BJ (cell line): ENCODE results near the gene ZCCHC2. TPM values are rescaled to one million over a fixed set of nuclear protein-coding genes. Genes with fewer than 3 reads are reported as not detected.

ENCODE experiments used
- CTCF ChIA-PET: fragments of 350-600 bp; formaldehyde crosslinking; extraction: SDS; loops from one replicate; lab custom pipeline; 2021; ENCODE audit warnings: antibody characterized with exemption, inconsistent platforms; lab: Yijun Ruan, JAX
- POLR2A ChIA-PET: fragments of 300-600 bp; sonication (Branson Sonifier 250); formaldehyde crosslinking; extraction: SDS; loops from one replicate; lab custom pipeline; 2021; ENCODE audit warnings: antibody characterized with exemption; lab: Charles Lee
- DNase-seq: peaks from one replicate; pipeline ENCODE4 v3.0.0-alpha.2; 2011; ENCODE audit warnings: low read depth
- H3K27me3 ChIP-seq: 2 replicates; pipeline ENCODE4 v1.6.0; 2011; ENCODE audit warnings: low read length; ENCODE audit not compliant: control insufficient read depth, insufficient read depth
- H3K36me3 ChIP-seq: 2 replicates; pipeline ENCODE4 v1.5.1; 2011; ENCODE audit warnings: low read length; ENCODE audit not compliant: control insufficient read depth, insufficient read depth
- H3K4me3 ChIP-seq: 2 replicates; pipeline ENCODE4 v1.5.1; 2011; ENCODE audit warnings: low read depth, mild to moderate bottlenecking, control low read depth, low read length
- polyA plus RNA-seq: library from polyadenylated mRNA; depleted of rRNA; stranded (reverse); fragments of >200 nt; gene quantifications from 2 replicates; pipeline ENCODE4 v1.2.3, GENCODE V29; 2011
- TF ChIP-seq, protein P1 (sequence below): IDR thresholded peaks from 2 replicates; pipeline ENCODE4 v1.5.1; 2011; ENCODE audit warnings: low read depth, mild to moderate bottlenecking, control low read depth, inconsistent platforms, low read length, moderate library complexity; ENCODE audit not compliant: insufficient read depth

The ZCCHC2 gene
- polyA plus RNA-seq, 1 experiment = 5.8 TPM

- ChIA-PET CTCF (interaction anchor here (0.6 to 0.8 kb wide), 3 partner anchors 10 to 397 kb away, joined by 3 read pairs; no protein-coding TSS in a partner anchor), POLR2A (no interaction called here)
- TF ChIP-seq, protein P1, sequence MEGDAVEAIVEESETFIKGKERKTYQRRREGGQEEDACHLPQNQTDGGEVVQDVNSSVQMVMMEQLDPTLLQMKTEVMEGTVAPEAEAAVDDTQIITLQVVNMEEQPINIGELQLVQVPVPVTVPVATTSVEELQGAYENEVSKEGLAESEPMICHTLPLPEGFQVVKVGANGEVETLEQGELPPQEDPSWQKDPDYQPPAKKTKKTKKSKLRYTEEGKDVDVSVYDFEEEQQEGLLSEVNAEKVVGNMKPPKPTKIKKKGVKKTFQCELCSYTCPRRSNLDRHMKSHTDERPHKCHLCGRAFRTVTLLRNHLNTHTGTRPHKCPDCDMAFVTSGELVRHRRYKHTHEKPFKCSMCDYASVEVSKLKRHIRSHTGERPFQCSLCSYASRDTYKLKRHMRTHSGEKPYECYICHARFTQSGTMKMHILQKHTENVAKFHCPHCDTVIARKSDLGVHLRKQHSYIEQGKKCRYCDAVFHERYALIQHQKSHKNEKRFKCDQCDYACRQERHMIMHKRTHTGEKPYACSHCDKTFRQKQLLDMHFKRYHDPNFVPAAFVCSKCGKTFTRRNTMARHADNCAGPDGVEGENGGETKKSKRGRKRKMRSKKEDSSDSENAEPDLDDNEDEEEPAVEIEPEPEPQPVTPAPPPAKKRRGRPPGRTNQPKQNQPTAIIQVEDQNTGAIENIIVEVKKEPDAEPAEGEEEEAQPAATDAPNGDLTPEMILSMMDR = no peak
- Histone ChIP-seq H3K4me3 (no peak overlapping the region), H3K27me3 (no peaks in the 10 kb centered on the region), H3K36me3 (peaks cover under 1% of the 10 kb centered on the region; the same call in 1 of the 2 replicates)
- no peak for DNase-seq
These were observed 33.6 kb downstream of the ZCCHC2 start for GRCh38 chr18:62556397-62556796.

DNA sequence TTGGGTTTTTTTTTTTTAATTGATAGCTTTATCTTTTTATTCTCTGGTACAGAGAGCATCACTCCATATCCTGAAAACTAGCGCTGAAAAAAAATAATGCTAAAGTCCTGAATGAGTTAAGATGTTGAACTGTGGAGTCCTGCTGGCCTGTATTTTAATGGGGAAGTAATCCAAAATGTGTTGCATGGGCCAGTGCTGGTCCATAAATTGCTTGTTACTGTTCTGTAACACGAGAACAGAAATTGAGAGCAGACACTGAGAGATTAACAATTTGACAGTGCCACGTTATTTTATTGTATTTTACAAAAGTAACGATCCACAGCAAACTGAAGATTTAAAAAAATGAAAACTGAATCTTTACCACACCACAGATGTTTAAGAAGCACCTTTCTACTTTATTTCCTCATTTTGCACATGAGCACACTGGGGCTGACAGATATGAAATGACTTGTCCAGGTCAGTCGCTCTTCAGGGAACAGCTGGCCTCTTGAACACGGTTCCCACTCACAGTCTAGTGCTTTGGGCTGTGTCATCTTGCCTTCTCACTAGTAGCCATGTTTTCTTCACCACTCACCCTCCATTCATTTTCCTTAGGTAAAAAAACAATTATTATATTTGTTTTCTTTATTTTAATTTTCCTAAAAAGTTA lies 35.3 kb downstream of the ZCCHC2 start:
- ChIA-PET CTCF (interaction anchor here (1.0 kb wide), 1 partner anchor 29 kb away, joined by 3 read pairs; no protein-coding TSS in a partner anchor), POLR2A (no interaction called here)
- H3K4me3 ChIP-seq = no peak overlapping the region
- no peak for DNase-seq
- H3K27me3 ChIP-seq = no peaks in the 10 kb centered on the region
- 0 out of 2 replicates have a peak, but pooled peaks cover 1% of the 10 kb centered on the region for H3K36me3 ChIP-seq
- TF ChIP-seq, protein P1 = no peak

DNA sequence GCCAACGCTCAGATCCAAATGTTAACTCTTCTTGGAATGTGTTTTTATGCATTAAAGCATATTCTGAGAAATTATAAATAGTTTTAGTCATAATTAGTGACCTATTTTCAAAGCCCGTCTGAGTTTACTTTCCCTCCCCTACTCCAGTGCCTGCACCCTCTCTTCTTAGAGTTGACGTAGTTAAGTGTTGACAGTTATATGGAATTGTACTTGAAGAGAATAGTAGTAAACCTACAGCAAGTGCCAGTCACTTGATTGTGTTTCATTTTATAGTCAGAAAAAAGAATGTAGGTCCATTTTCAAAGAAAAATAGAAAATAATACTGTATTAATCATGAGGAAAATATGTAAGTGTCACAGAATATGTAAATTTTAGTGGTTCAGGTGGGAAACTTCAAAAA lies 41.2 kb downstream of the ZCCHC2 start:
- ChIA-PET POLR2A (no interaction called here), CTCF (interaction anchor here (8.5 kb wide), 1 partner anchor 21 kb away, joined by 59 read pairs; no protein-coding TSS in a partner anchor)
- TF ChIP-seq, protein P1 = no peak
- Histone ChIP-seq H3K4me3 (no peak overlapping the region), H3K36me3 (peaks cover 2% of the 10 kb centered on the region; the same call in 1 of the 2 replicates), H3K27me3 (no peaks in the 10 kb centered on the region)
- DNase-seq = no peak

DNA sequence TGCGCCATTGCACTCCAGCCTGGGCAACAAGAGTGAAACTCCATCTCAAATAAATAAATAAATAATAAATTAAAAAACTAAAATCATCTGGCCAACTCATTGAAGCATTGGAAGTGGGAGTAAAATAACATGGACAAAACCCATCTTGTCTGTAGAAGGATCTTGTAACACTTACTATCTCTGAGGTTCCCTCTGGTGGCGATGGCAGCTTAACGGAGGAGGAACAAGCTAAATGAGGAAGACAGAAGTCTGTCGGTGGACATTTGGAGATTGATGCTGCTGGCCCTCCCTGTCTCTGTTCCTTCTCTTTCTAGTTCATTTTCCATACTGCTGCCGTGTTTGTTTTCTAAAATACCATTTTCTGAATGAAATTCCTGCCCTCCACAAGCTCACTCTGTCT lies 43.4 kb downstream of the ZCCHC2 start:
- no peak overlapping the region for H3K4me3 ChIP-seq
- peaks cover 4% of the 10 kb centered on the region for H3K36me3 ChIP-seq
- ChIA-PET POLR2A (no interaction called here), CTCF (interaction anchor here (1.3 to 8.5 kb wide), 3 partner anchors 18 to 140 kb away, joined by 3 to 59 read pairs (median 8); no protein-coding TSS in a partner anchor)
- no peaks in the 10 kb centered on the region for H3K27me3 ChIP-seq
- DNase-seq = no peak
- TF ChIP-seq, protein P1 = peak; percentile 17; the same call in 1 of the 2 replicates

GRCh38 chr18:62566818-62567217 lies 44.0 kb downstream of the ZCCHC2 start:
- no peak for DNase-seq
- TF ChIP-seq, protein P1 = no peak
- H3K36me3 ChIP-seq = peaks cover 5% of the 10 kb centered on the region
- POLR2A ChIA-PET = no interaction called here
- H3K27me3 ChIP-seq = no peaks in the 10 kb centered on the region
- CTCF ChIA-PET = interaction anchor here (1.1 to 8.5 kb wide), 4 partner anchors 18 to 141 kb away, joined by 3 to 59 read pairs (median 6); no protein-coding TSS in a partner anchor
- H3K4me3 ChIP-seq = no peak overlapping the region
